Nephron progenitor cell (in vitro differentiated cells): ENCODE data around the gene CSNK1G3.

Experiments
- DNase-seq: peaks from one replicate; pipeline ENCODE4 v3.0.0; 2021
- H3K27ac Mint-ChIP-seq: 2 replicates; pipeline ENCODE4 v1.8.0; 2021; ENCODE audit warnings: mild to moderate bottlenecking, moderate library complexity, mixed read lengths
- H3K27me3 Mint-ChIP-seq: 2 replicates; pipeline ENCODE4 v1.8.0; 2021; ENCODE audit warnings: mild to moderate bottlenecking, low read depth, mixed read lengths; ENCODE audit not compliant: poor library complexity
- H3K36me3 Mint-ChIP-seq: 2 replicates; pipeline ENCODE4 v1.8.0; 2021; ENCODE audit warnings: low read depth, mixed read lengths
- H3K4me1 Mint-ChIP-seq: 2 replicates; pipeline ENCODE4 v1.8.0; 2021; ENCODE audit warnings: mixed read lengths
- H3K4me3 Mint-ChIP-seq: 2 replicates; pipeline ENCODE4 v1.8.0; 2021; ENCODE audit warnings: mild to moderate bottlenecking, moderate library complexity, mixed read lengths
- H3K9me3 Mint-ChIP-seq: 2 replicates; pipeline ENCODE4 v1.8.0; 2021; ENCODE audit warnings: mild to moderate bottlenecking, moderate library complexity, mixed read lengths
- TF ChIP-seq, protein P1 (sequence below): fragments of 200-600 bp; sonication (generic); IDR thresholded peaks from 2 replicates; pipeline ENCODE4 v1.5.0; 2021; ENCODE audit warnings: antibody characterized with exemption

CSNK1G3 gene

DNA sequence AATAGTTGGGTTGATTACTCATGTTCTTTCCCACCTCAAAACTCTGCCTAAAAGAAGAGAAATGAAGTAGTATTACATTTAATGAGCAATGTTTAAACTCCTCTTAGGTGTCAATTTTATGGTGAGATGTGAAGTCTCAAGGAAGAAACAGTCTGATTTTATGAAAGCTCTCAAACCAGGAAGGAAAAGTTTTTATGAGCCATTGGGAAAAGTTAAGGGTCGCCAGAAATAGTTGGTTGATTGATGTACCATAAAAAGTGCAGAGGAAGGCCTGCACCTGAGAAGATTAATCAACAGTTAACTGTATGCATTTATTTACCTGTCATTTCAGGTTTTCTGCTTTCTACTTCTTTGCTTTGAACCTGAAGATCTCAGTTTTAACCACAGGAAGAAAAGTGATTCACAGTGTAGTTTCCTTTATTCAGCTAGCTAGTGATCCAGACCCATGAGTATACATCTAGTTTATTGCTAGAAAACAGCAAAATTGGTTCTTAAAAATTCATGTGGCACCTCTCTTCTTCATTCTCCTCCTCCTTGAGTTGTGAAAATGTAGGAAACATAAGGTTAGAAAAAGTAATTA is 133.1 kb downstream of the CSNK1G3 start:
- TF ChIP-seq, protein P1, sequence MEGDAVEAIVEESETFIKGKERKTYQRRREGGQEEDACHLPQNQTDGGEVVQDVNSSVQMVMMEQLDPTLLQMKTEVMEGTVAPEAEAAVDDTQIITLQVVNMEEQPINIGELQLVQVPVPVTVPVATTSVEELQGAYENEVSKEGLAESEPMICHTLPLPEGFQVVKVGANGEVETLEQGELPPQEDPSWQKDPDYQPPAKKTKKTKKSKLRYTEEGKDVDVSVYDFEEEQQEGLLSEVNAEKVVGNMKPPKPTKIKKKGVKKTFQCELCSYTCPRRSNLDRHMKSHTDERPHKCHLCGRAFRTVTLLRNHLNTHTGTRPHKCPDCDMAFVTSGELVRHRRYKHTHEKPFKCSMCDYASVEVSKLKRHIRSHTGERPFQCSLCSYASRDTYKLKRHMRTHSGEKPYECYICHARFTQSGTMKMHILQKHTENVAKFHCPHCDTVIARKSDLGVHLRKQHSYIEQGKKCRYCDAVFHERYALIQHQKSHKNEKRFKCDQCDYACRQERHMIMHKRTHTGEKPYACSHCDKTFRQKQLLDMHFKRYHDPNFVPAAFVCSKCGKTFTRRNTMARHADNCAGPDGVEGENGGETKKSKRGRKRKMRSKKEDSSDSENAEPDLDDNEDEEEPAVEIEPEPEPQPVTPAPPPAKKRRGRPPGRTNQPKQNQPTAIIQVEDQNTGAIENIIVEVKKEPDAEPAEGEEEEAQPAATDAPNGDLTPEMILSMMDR: no peak
- Mint-ChIP-seq H3K36me3 (no peaks in the 10 kb centered on the region), H3K4me1 (no peaks in the 10 kb centered on the region), H3K4me3 (no peak overlapping the region), H3K27ac (no peak overlapping the region), H3K9me3 (peaks cover 9% of the 10 kb centered on the region), H3K27me3 (no peaks in the 10 kb centered on the region)
- no peak for DNase-seq

DNA sequence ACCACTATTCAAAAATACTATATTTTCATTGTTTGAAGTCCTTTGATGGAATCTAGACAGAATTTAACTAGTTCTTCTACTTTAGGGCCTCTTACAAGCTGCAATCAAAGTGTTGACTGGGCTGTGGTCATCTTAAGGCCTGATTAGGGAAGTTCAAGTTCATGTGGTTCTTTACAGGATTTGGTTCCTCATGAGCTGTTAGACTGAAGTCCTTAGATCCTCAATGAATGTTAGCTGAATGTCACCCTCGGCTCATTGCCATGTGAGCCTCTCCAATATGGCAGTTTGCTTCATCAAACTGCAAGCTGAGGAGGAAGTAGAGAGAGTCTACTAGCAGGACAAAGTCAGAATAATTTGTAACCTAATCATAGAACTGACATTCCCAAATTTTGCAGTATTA is 135.1 kb downstream of the CSNK1G3 start:
- Mint-ChIP-seq H3K9me3 (peaks cover 6% of the 10 kb centered on the region), H3K27ac (no peak overlapping the region)

DNA sequence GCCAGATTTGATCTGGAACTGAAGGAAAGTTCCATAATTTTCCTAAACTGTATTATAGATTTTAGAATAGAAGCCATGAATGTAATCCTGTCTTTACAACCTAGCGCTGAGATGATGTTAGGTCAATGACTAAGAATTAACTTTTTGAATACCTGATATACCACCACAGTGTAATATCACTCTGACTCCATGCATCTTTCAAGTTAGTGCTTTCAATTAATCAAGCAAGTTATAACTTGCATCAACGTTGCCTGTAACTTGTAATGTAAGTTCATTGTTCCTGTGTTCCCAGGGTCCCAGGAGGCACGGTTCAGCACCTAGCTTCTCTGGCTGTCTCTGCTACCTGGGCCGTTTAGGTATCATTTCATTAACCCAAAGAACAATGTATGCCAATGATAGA is 139.3 kb downstream of the CSNK1G3 start:
- Mint-ChIP-seq H3K27me3 (no peaks in the 10 kb centered on the region), H3K4me1 (peaks cover 4% of the 10 kb centered on the region), H3K36me3 (no peaks in the 10 kb centered on the region), H3K9me3 (peaks cover 12% of the 10 kb centered on the region), H3K27ac (no peak overlapping the region), H3K4me3 (no peak overlapping the region)
- TF ChIP-seq, protein P1: no peak
- no peak for DNase-seq

More for the DNA sequence above, 135.1 kb downstream of the CSNK1G3 start:
- H3K4me3 Mint-ChIP-seq: no peak overlapping the region
- no peaks in the 10 kb centered on the region for H3K27me3 Mint-ChIP-seq
- H3K36me3 Mint-ChIP-seq: no peaks in the 10 kb centered on the region
- TF ChIP-seq, protein P1: no peak
- DNase-seq: no peak
- H3K4me1 Mint-ChIP-seq: peaks cover 4% of the 10 kb centered on the region

DNA sequence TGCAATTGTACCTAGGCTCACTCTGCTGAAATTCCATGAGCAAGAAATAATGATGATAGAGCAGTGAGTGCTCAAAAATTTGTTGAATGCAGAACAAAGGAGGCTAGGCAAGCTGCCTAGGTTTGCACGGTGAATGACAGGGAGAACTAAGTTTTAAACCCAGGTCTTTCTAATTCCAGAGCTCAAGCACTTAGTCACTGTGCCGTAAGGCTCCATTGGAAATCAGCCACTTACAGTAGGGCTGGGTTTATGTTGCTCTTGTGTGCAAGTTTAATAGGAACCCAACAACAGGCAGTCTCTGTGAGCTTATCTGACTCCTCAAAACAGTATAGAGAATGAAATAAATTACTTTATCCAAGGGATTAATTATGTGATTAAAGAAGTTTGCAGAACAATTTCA is 147.0 kb downstream of the CSNK1G3 start:
- Mint-ChIP-seq H3K4me3 (no peak overlapping the region), H3K27ac (no peak overlapping the region), H3K4me1 (no peaks in the 10 kb centered on the region), H3K36me3 (peaks cover 11% of the 10 kb centered on the region), H3K27me3 (peaks cover 6% of the 10 kb centered on the region), H3K9me3 (peaks cover 18% of the 10 kb centered on the region)
- DNase-seq: no peak
- TF ChIP-seq, protein P1: no peak

DNA sequence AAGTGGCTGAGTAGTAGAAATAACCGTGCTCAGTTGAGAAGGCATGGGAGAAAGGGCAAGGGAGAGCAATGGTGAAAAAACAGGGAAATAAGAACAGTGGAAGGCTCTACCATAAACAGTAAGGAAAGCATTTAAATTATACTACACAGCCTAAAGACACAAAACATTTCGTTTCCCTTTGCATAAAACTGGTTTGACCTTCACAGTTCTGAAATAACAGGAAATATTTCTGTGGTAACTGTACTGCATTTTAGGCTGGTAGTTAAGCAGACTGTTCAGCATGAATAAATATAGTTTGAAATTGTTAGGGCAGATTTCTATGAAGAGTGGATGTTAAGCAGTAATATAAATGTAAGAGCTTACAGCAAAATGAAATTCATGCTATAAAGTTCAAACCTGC is 147.5 kb downstream of the CSNK1G3 start:
- Mint-ChIP-seq H3K4me1 (no peaks in the 10 kb centered on the region), H3K27ac (no peak overlapping the region), H3K9me3 (peaks cover 22% of the 10 kb centered on the region), H3K36me3 (peaks cover 14% of the 10 kb centered on the region), H3K4me3 (no peak overlapping the region), H3K27me3 (peaks cover 6% of the 10 kb centered on the region)
- DNase-seq: no peak
- TF ChIP-seq, protein P1: no peak

DNA sequence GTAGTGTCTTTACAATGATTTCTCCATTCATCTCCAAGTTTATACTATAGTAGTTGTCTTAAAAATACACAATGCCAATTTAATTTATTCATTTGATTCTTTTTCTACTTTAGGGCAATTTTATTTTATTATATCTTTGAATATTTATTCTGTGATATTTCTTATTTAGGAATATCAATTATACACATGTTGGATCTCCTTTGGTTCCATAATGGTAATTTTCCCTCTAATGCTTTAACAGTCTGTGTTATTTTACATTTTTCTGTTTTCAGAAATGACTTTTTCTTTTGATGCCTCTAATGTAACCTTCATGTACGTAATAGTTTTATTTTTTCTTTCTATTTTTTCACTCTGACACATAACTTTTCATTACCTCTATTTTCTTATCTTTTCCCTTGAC is 153.0 kb downstream of the CSNK1G3 start:
- Mint-ChIP-seq H3K27me3 (peaks cover 9% of the 10 kb centered on the region), H3K4me3 (no peak overlapping the region), H3K4me1 (peaks cover 8% of the 10 kb centered on the region), H3K27ac (no peak overlapping the region), H3K36me3 (peaks cover 46% of the 10 kb centered on the region), H3K9me3 (peaks cover 50% of the 10 kb centered on the region)
- DNase-seq: no peak
- TF ChIP-seq, protein P1: no peak
